Measurements from ENCODE around the gene DENND1A.

- TF ChIP-seq FOXP2 (optimal IDR thresholded peaks at IDR 0.05; ENCODE audit: control extremely low read depth, extremely low read length, insufficient read depth) (no peak), POLR2AphosphoS5 (IDR thresholded peaks at IDR 0.05; ENCODE audit: borderline replicate concordance, low read depth, low read length) (no peak)
Measured at GRCh38 chr9:123702483-123702882, 227.4 kb downstream of the DENND1A start.
